Esophagus muscularis mucosa (tissue), 4 donors: ENCODE data around the gene TPSG1.

Source experiments
- CTCF ChIP-seq, 3 experiments: fragments of 200-600 bp in 2 of 3; fragments of 450-650 bp in 1 of 3; sonication (generic) in 2 of 3; IDR thresholded peaks; one replicate each; pipeline ENCODE4 v1.5.1; 2017 to 2019; ENCODE audit warnings: antibody characterized with exemption in 3 of 3, mild to moderate bottlenecking in 2 of 3, moderate library complexity in 1 of 3
- EP300 ChIP-seq: sonication (generic); formaldehyde crosslinking; IDR thresholded peaks from one replicate; pipeline ENCODE4 v1.6.1; 2017; ENCODE audit warnings: antibody characterized with exemption
- POLR2A ChIP-seq: fragments of 450-650 bp; IDR thresholded peaks from one replicate; pipeline ENCODE4 v1.6.1; 2017; ENCODE audit warnings: antibody characterized with exemption, moderate library complexity, mild to moderate bottlenecking, low read depth
- POLR2AphosphoS5 ChIP-seq, 2 donors: sonication (generic); formaldehyde crosslinking; IDR thresholded peaks; one replicate each; pipeline ENCODE4 v1.6.1; 2017; ENCODE audit warnings: antibody characterized with exemption in 2 of 2

- TF ChIP-seq POLR2AphosphoS5 (IDR thresholded peaks at IDR 0.05): peak in 1 of 2 donors; percentile 19
- TF ChIP-seq POLR2A: no peak
- no peak for TF ChIP-seq CTCF (IDR thresholded peaks at IDR 0.05)
- TF ChIP-seq EP300: no peak
These were observed 50.4 kb downstream of the TPSG1 start for GRCh38 chr16:1174477-1175357.
